Dermis microvascular lymphatic vessel endothelial cell (primary cell): Measurements from ENCODE around the gene BSND. TPM values are rescaled to one million over a fixed set of nuclear protein-coding genes. Genes with fewer than 3 reads are reported as not detected.
"Not testable (repeated sequence)": the region's sequence is repeated elsewhere in the genome, so short reads cannot be mapped to it uniquely, and the experiment has no call there.

Experiments used
- DNase-seq, 2 donors: peaks; one replicate each; pipeline versions ENCODE4 v3.0.0 to v3.0.0-alpha.2; 2010; ENCODE audit warnings: low read depth in 2 of 2
- total RNA-seq: library from RNA; depleted of rRNA; stranded (reverse); fragments of >200 nt; gene quantifications from 2 replicates; pipeline ENCODE4 v1.2.1, GENCODE V29; 2014

The BSND gene
- total RNA-seq: under 0.01 TPM in 1 of 2 replicates, not detected in the other

DNA sequence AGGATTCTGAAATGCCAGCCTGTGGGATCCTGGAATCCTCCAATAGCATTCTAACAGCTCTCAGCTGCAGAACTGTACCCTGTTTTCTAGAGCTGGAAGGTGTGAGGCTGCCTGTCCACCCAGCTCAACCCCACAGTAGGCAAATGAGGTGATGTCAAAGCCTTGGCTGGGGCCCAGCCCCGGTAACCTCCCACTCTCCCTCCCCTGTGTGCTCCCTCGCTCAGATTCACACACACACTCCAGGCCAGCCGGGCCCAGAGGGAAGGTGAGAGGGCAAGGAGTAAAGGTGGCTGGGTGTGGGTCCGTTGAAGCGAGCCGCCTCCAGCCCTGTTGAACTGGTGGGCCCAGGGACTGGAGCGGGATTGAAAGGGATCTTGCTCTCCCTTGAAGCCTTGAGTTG lies at the start of gene BSND:
TSS of gene BSND (plus strand) at position 257 of the 400 bp plus-strand sequence. CDS start 254 bp downstream, outside the sequence.
- no peak for DNase-seq

- no peak for DNase-seq
These were observed 49.7 kb upstream of the BSND start for GRCh38 chr1:54949053-54949452.

- peak; percentile 57 to 67 for DNase-seq
These were observed 48.7 kb upstream of the BSND start for GRCh38 chr1:54950006-54950368.

GRCh38 chr1:54950369-54951163 lies 48.2 kb upstream of the BSND start:
- DNase-seq: peak; percentile 67 to 77

DNA sequence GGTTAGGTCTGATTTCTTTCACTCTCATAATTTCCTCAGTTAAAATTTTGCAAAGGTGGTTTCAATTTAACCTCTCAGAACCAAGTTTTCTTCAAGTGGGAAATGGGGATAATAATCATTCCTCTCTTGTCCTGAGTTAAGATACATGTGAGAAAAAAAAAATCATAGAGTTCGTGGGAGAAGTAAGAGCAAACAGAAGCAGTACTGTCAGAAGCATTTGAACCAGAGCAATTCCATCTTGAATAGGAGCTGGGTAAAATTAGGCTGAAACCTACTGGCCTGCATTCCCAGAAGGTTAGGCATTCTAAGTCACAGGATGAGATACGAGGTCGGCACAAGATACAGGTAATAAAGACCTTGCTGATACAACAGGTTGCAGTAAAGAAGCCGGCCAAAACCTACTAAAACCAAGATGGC lies 46.9 kb upstream of the BSND start:
- DNase-seq: no peak

DNA sequence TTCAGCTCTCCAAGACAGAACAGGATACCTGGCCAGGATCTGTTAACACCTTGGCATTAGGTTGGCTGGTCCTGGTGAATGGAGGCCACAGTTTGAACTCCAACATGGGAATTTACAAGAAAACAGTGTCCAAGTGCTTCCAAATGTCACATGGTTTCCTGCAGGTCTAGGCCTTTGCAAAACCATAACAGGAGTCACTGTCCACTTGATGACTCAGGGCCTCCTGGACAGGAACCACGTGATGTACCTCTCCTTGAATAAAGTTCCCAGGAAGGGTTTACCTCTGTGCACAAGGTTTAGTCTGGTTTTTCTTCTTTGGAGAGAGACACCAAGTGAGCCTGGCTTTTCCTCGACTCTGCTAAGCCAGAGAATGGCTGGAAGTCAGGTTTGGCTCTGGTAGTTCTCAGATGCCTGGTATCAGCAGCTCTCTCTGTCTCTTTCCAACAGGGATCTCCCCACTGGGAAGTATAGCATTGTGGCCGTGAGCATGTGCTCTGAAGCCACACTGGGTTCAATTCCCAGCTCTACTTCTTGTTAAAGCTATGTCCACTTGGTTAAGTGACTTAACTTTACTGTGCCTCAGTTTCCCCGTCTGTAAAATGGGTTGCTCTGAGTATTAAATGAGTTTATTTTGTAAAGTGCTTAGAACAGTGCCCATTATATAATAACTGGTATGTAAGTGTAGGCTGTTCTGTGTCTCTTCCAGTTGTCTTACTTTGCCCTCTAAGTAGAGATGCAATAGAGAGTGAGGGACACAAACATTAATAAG lies 45.6 kb upstream of the BSND start:
- DNase-seq: peak; percentile 48 to 81

DNA sequence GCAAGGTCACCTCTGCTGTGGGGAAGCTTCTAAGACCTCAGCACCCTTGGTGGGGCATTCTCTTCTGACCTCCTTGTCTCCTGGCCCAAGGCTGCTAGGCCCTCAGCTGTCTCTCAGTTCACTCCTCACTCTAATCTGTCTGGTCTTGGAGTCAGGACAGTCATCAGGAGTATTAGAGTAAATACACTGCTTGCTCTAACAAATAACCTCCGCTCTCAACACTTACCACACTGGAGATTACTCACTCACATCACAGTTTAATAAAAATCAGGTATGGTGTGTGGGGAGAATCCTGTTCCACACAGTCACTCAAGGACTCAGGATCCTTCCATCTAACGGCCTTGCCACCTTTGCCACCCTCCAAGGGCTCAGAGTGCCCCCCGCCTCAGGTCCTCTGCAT lies 44.9 kb upstream of the BSND start:
- DNase-seq: no peak

GRCh38 chr1:54955359-54955758 lies 43.4 kb upstream of the BSND start:
- DNase-seq: peak; percentile 55 to 83

DNA sequence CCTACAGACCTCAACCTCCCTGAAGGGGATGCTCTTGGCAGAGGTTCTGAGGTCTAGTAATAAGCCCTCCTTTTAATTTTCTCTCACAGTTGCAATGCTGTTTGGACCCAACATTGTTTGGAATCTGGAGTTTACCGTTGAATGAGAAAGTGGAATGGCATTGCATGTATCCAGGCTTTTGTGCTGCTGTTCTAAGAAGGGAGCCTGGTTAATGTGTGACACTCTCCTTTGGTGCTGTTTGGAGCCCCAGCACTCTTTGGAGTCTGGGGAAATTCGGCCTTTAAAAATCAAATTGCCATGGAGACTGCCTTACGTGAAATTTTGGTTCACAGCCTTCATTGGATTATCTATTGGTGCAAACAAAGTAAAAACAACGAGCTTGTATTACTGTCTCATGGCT lies 42.0 kb upstream of the BSND start:
- DNase-seq: no peak

- no peak for DNase-seq
These were observed 39.5 kb upstream of the BSND start for GRCh38 chr1:54959241-54959640.

GRCh38 chr1:54962612-54963395 lies 35.9 kb upstream of the BSND start:
- no peak for DNase-seq

DNA sequence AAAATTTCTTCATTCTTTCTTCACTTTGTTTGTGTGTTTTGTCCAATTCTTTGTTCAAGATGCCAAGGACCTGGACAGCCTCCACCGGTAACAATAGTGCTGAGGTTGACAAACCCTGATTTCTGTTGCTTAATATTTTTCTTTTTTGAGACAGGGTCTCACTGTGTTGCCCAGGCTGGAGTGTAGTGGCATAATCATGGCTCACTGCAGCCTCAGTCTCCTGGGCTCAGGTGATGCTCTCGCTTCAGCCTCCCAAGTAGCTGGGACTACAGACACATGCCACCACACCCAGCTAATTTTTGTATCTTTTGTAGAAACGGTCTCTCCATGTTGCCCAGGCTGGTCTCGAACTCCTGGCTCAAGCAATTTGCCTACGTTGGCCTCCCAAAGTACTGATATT lies 34.9 kb upstream of the BSND start:
- DNase-seq: not testable (repeated sequence)

GRCh38 chr1:54965624-54966340 lies 33.0 kb upstream of the BSND start:
- DNase-seq: peak; percentile 48 to 72

GRCh38 chr1:54967372-54967771 lies 31.4 kb upstream of the BSND start:
- no peak for DNase-seq

- DNase-seq: peak in 1 of 2 donors; percentile 18
These were observed 30.2 kb upstream of the BSND start for GRCh38 chr1:54968551-54968950.

GRCh38 chr1:54969879-54970278 lies 28.9 kb upstream of the BSND start:
- DNase-seq: no peak

GRCh38 chr1:54970901-54971300 lies 27.8 kb upstream of the BSND start:
- DNase-seq: no peak

DNA sequence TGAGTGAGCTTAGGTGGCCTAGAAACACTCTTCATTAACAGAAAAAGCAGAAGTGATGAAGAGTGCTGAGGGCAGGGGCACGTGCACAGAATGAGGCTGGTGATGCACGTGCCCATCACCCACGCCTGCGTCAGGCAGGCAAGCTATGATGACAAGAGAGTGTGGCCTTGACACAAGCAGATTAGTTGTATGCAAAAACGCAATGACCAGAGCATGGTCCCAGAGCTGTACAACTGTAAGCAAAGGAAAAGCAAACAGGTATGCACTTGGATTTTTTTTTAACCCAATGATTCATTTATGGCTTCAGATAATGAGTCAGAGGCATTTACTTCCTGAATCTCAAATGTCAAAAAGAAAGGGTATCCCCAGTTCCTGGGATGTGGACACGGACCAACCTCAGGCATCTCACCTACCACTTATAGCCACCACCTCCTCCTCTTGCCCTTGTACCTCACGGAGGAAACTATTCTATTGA lies 27.4 kb upstream of the BSND start:
- DNase-seq: peak in 1 of 2 donors; percentile 41

- no peak for DNase-seq
These were observed 26.3 kb upstream of the BSND start for GRCh38 chr1:54972436-54972835.

- DNase-seq: peak in 1 of 2 donors; percentile 12
These were observed 25.4 kb upstream of the BSND start for GRCh38 chr1:54973205-54973921.
